ENCODE results near the gene SPACA6. TPM values are rescaled to one million over a fixed set of nuclear protein-coding genes. Genes with fewer than 3 reads are reported as not detected.

The SPACA6 gene
- total RNA-seq, 1 experiment from 2014 or later: 18.9 TPM

DNA sequence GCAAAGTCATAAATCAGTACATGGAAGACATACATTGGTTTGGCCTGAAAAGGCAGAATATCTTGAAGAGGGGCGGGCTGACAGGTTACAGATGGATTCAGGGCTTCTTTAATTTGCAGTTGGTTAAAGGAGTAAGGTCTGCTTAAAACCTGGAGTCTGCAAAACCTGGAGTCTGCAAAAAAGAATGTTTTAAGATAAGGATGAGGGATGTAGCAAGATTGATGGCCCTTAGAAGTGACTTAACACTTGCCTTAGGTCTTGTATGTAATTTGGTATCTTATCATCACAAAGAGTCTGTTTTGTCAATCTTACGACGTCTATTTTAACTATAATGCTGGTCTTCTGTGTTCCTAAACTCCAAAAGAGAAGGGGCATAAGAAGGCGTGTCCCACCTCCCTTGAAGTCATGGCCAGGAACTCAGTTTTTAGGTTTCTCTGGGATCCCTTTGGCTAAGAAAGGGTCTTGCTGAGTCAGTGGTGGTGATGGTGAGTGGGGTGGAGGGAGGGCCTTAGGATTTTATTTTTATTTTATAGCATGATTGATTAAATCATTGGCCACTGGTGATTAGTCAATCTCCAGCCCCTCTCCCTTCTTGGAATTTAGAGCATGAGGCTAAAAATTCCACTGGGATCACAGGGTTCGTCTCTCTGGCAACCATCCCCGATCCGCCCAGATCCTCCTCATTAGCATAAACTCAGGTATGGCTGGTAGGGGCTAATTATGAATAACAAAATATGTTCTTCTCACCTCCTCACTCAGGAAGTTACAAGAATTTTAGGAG is 40.8 kb downstream of the SPACA6 start:
- H3K9ac ChIP-seq (ENCODE audit: extremely low read depth, insufficient read length, low read length): no peak overlapping the region
- H3K79me1 ChIP-seq (ENCODE audit: insufficient read depth, low read depth, low read length, poor library complexity, severe bottlenecking): no peaks in the 10 kb centered on the region

More for the DNA sequence above, 40.8 kb downstream of the SPACA6 start:
- no peaks in the 10 kb centered on the region for H3K79me2 ChIP-seq (ENCODE audit: insufficient read depth, low read length)
- Mint-ChIP-seq H3K4me3 (no peak overlapping the region; a peak in 1 of 5 replicates), H3K36me3 (ENCODE audit: insufficient read depth in 1 of 3, low read depth in 3 of 3) (peaks cover 0 to 2% (median 0%) of the 10 kb centered on the region in 3 experiments; a peak in 3 of 7 replicates), H3K4me1 (peaks cover 0 to 12% of the 10 kb centered on the region in 2 experiments; a peak in 2 of 4 replicates), H3K27me3 (ENCODE audit: low read depth) (peaks cover 8% of the 10 kb centered on the region), H3K27ac (no peak overlapping the region), H3K9me3 (peaks cover 19 to 85% of the 10 kb centered on the region in 2 experiments)
- no peak overlapping the region for H4K91ac ChIP-seq (ENCODE audit: insufficient read length, low read depth, low read length)
- no peak overlapping the region for H3T11ph ChIP-seq (ENCODE audit: low read length)
- no peaks in the 10 kb centered on the region for H3K4me1 ChIP-seq (ENCODE audit: insufficient read depth, low read length)
- TF ChIP-seq, protein P1, sequence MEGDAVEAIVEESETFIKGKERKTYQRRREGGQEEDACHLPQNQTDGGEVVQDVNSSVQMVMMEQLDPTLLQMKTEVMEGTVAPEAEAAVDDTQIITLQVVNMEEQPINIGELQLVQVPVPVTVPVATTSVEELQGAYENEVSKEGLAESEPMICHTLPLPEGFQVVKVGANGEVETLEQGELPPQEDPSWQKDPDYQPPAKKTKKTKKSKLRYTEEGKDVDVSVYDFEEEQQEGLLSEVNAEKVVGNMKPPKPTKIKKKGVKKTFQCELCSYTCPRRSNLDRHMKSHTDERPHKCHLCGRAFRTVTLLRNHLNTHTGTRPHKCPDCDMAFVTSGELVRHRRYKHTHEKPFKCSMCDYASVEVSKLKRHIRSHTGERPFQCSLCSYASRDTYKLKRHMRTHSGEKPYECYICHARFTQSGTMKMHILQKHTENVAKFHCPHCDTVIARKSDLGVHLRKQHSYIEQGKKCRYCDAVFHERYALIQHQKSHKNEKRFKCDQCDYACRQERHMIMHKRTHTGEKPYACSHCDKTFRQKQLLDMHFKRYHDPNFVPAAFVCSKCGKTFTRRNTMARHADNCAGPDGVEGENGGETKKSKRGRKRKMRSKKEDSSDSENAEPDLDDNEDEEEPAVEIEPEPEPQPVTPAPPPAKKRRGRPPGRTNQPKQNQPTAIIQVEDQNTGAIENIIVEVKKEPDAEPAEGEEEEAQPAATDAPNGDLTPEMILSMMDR (conservative IDR thresholded peaks at IDR 0.05): no peak
- H2AFZ ChIP-seq (ENCODE audit: low read length): no peak overlapping the region
- no peak overlapping the region for H4K5ac ChIP-seq (ENCODE audit: insufficient read length, low read depth, low read length)
- no peak overlapping the region for H3K4ac ChIP-seq (ENCODE audit: low read depth, low read length)
- no peaks in the 10 kb centered on the region for H3K9me3 ChIP-seq (ENCODE audit: control insufficient read depth, low read depth, low read length)
- H2BK12ac ChIP-seq (ENCODE audit: insufficient read length, low read depth, low read length): no peak overlapping the region
- H4K20me1 ChIP-seq (ENCODE audit: control insufficient read depth, insufficient read depth, insufficient read length): no peaks in the 10 kb centered on the region
- no peaks in the 10 kb centered on the region for H3K27me3 ChIP-seq (ENCODE audit: insufficient read depth, low read length)
- H3K18ac ChIP-seq (ENCODE audit: insufficient read length, low read depth, low read length): no peak overlapping the region
- DNase-seq: no peak
- H3K4me2 ChIP-seq (ENCODE audit: insufficient read depth, insufficient read length, low read length): no peak overlapping the region
- no peak overlapping the region for H4K8ac ChIP-seq (replicated peaks; ENCODE audit: insufficient read length, low read depth, low read length)
- H3K23me2 ChIP-seq (ENCODE audit: insufficient read length, low read depth, low read length, poor library complexity, severe bottlenecking): no peaks in the 10 kb centered on the region
- no peak overlapping the region for H2AK5ac ChIP-seq (ENCODE audit: insufficient read length, low read length)
- no peak overlapping the region for H2BK120ac ChIP-seq (ENCODE audit: low read depth, low read length, poor library complexity, severe bottlenecking)
- H3K23ac ChIP-seq (ENCODE audit: insufficient read length, low read depth, low read length): no peak overlapping the region
- H2BK20ac ChIP-seq (ENCODE audit: low read depth, low read length, poor library complexity, severe bottlenecking): no peak overlapping the region
- H3K56ac ChIP-seq (ENCODE audit: insufficient read length, low read depth, low read length): no peak overlapping the region
- WGBS (ENCODE audit: extremely low coverage, insufficient read length, low lambda C conversion rate): no CpG with 5 or more reads among the region's 7 CpGs
- no peak overlapping the region for H3K27ac ChIP-seq (ENCODE audit: insufficient read length, low read depth, low read length)
- no peak overlapping the region for H2BK15ac ChIP-seq (ENCODE audit: low read depth, low read length)
- peak overlapping the region; percentile 5; the same call in 1 of the 2 replicates for H3K14ac ChIP-seq (ENCODE audit: insufficient read depth, low read length)
- no peak overlapping the region for H2BK5ac ChIP-seq (ENCODE audit: insufficient read length, low read length)
